IPS DF 19.7 (cell line): Measurements from ENCODE around the gene CLMP.
A peak's percentile ranks its signal among the peaks of the same experiment; 100 is the strongest.
"Not testable (repeated sequence)": the region's sequence is repeated elsewhere in the genome, so short reads cannot be mapped to it uniquely, and the experiment has no call there.

Experiments
- DNase-seq: peaks from one replicate; pipeline ENCODE4 v3.0.0-alpha.2; 2013; ENCODE audit warnings: low read depth, low spot score

CLMP gene

GRCh38 chr11:123137431-123138224 is 57.4 kb downstream of the CLMP start:
- peak; percentile 25 for DNase-seq

- DNase-seq = no peak
Observed at GRCh38 chr11:123135863-123136446, 59.1 kb downstream of the CLMP start.

- DNase-seq = no peak
Observed at GRCh38 chr11:123132881-123133280, 62.2 kb downstream of the CLMP start.

- not testable (repeated sequence) for DNase-seq
Observed at GRCh38 chr11:123132034-123132766, 62.8 kb downstream of the CLMP start.

GRCh38 chr11:123129920-123130319 is 65.1 kb downstream of the CLMP start:
- no peak for DNase-seq

GRCh38 chr11:123125169-123125568 is 69.9 kb downstream of the CLMP start:
- no peak for DNase-seq

GRCh38 chr11:123122852-123123251 is 72.2 kb downstream of the CLMP start:
- DNase-seq = no peak

- no peak for DNase-seq
Observed at GRCh38 chr11:123122341-123122740, 72.7 kb downstream of the CLMP start.

GRCh38 chr11:123116486-123116885 is 78.6 kb downstream of the CLMP start:
- no peak for DNase-seq

GRCh38 chr11:123111465-123111864 is 83.6 kb downstream of the CLMP start:
- no peak for DNase-seq

- no peak for DNase-seq
Observed at GRCh38 chr11:123110397-123110796, 84.7 kb downstream of the CLMP start.

- no peak for DNase-seq
Observed at GRCh38 chr11:123107945-123108495, 87.0 kb downstream of the CLMP start.

GRCh38 chr11:123104697-123105096 is 90.4 kb downstream of the CLMP start:
- no peak for DNase-seq

GRCh38 chr11:123103326-123103980 is 91.6 kb downstream of the CLMP start:
- DNase-seq = no peak

GRCh38 chr11:123100379-123101085 is 94.5 kb downstream of the CLMP start:
- no peak for DNase-seq

GRCh38 chr11:123098990-123099389 is 96.1 kb downstream of the CLMP start:
- no peak for DNase-seq

- DNase-seq = no peak
Observed at GRCh38 chr11:123093739-123094138, 101.3 kb downstream of the CLMP start.

- no peak for DNase-seq
Observed at GRCh38 chr11:123091506-123091905, 103.5 kb downstream of the CLMP start.

GRCh38 chr11:123090168-123090567 is 104.9 kb downstream of the CLMP start:
- not testable (repeated sequence) for DNase-seq

- DNase-seq = not testable (repeated sequence)
Observed at GRCh38 chr11:123088896-123089295, 106.2 kb downstream of the CLMP start.

- DNase-seq = not testable (repeated sequence)
Observed at GRCh38 chr11:123087657-123088056, 107.4 kb downstream of the CLMP start.
